Spleen (tissue), 7 donors: ENCODE measurements around the gene GPHN.

Experiments used
- POLR2A ChIP-seq, 3 donors: fragments of 450-650 bp; IDR thresholded peaks; one replicate each; pipeline ENCODE4 v1.5.1; 2017; ENCODE audit warnings: antibody characterized with exemption in 3 of 3, mild to moderate bottlenecking in 1 of 3
- POLR2AphosphoS5 ChIP-seq, 3 donors: sonication (generic); formaldehyde crosslinking; IDR thresholded peaks; one replicate each; pipeline ENCODE4 v1.5.1; 2017; ENCODE audit warnings: antibody characterized with exemption in 3 of 3
- TF ChIP-seq, protein P1 (sequence below), 11 experiments: fragments of 200-600 bp in 7 of 11; fragments of 450-650 bp in 4 of 11; sonication (generic) in 4 of 11; IDR thresholded peaks in 8 of 11; conservative IDR thresholded peaks in 3 of 11; 1 replicate in 7 of 11; 2 replicates in 4 of 11; pipeline versions ENCODE4 v1.4.0 to v1.8.0; 2016 to 2021; ENCODE audit warnings: antibody characterized with exemption in 11 of 11, inconsistent platforms in 4 of 11, mild to moderate bottlenecking in 1 of 11
- donor health status: DM: no; HTN: no; CAD: no; lungs with moderate emphysema.
- donor health status: DM: no; HTN: no; CAD: no.
- donor health status: DM: no; HTN: no; CAD: no.

DNA sequence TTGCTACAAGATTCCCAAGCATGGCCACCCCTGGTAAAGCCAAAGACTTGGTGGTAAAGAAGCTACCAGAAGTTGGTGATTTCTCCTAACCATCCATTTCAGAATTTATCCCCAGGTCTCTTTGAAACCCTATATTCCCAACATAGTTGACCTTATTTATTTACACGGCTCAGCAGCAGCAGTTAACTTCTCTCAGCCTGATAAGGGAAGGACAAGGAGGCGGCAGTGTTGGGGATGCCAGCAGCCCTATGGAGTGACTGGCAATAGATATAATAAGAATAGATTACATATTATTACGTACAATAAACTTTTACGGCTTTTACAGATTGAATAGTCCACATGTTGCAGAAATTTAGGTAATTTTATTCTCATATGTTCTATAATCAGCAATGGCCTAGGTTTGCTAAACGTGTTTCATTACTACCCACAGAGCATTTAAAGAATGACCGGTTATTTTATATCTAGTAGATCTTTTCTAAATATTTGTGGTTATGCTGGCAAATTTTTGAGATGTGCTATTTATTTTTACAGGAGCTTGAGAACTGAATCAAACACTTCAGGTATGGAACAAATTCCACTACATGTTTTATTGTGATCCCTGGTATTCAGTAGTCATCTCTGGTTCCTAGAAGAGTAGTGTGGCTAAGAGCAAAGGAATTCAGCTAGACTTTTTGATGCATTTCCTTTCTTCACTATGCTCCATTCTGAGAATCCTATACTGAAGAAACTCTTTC lies 713.5 kb downstream of the GPHN start:
- TF ChIP-seq, protein P1, sequence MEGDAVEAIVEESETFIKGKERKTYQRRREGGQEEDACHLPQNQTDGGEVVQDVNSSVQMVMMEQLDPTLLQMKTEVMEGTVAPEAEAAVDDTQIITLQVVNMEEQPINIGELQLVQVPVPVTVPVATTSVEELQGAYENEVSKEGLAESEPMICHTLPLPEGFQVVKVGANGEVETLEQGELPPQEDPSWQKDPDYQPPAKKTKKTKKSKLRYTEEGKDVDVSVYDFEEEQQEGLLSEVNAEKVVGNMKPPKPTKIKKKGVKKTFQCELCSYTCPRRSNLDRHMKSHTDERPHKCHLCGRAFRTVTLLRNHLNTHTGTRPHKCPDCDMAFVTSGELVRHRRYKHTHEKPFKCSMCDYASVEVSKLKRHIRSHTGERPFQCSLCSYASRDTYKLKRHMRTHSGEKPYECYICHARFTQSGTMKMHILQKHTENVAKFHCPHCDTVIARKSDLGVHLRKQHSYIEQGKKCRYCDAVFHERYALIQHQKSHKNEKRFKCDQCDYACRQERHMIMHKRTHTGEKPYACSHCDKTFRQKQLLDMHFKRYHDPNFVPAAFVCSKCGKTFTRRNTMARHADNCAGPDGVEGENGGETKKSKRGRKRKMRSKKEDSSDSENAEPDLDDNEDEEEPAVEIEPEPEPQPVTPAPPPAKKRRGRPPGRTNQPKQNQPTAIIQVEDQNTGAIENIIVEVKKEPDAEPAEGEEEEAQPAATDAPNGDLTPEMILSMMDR (IDR thresholded peaks at IDR 0.05 in 8 of 11, conservative IDR thresholded peaks at IDR 0.05 in 3 of 11), result no peak
- TF ChIP-seq POLR2A (IDR thresholded peaks at IDR 0.05) (no peak), POLR2AphosphoS5 (IDR thresholded peaks at IDR 0.05) (no peak)
